ENCODE data around the gene ESYT2.

The ESYT2 gene

DNA sequence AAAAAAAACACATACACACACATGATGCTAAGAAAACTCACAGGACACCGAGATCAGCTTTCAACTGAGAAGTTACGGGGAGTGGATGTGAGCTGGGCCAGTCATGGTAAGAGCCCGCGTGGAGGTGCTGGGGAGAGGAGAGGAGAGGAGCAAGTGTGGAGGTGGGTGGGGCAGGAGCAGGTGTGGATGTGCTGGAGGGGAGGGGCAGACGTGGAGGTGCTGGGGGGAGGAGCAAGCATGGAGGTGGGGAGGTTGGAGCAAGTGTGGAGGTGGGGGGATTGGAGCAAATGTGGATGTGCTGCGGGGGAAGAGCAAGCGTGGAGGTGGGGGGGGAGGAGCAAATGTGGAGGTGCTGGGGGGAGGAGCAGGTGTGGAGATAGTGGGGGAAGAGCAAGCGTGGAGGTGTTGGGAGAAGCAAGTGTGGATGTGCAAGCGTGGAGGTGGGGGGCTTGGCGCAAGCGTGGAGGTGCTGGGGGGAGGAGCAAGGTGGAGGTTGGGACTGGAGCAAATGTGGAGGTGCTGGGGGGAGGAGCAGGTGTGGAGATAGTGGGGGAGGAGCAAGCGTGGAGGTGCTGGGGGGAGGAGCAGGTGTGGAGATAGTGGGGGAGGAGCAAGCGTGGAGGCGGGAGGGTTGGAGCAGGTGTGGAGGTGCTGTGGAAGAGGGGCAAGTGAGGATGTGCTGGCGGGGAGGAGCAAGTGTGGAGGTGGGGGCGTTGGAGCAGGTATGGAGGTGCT is 100.2 kb downstream of the ESYT2 start:
- Histone ChIP-seq H3K27ac (ENCODE audit: low read depth, low read length) (no peak overlapping the region), H3K4me1 (ENCODE audit: control insufficient read depth in 1 of 2, insufficient read depth in 2 of 2, low read length in 2 of 2) (no peaks in the 10 kb centered on the region), H3K27me3 (ENCODE audit: control insufficient read depth in 1 of 2, insufficient read depth in 2 of 2, low read length in 2 of 2) (no peaks in the 10 kb centered on the region), H3K9ac (ENCODE audit: low read depth in 1 of 2, low read length in 2 of 2) (no peak overlapping the region), H3K9me3 (ENCODE audit: control insufficient read depth in 1 of 2, low read length in 2 of 2) (no peaks in the 10 kb centered on the region), H3K4me3 (ENCODE audit: low read depth in 1 of 2, low read length in 2 of 2) (no peak overlapping the region), H3K36me3 (ENCODE audit: control insufficient read depth in 1 of 2, insufficient read depth in 2 of 2, low read length in 2 of 2) (peaks cover 0 to 17% of the 10 kb centered on the region in 2 donors)

- Histone ChIP-seq H3K4me3 (ENCODE audit: low read depth in 1 of 2, low read length in 2 of 2) (no peak overlapping the region), H3K36me3 (ENCODE audit: control insufficient read depth in 1 of 2, insufficient read depth in 2 of 2, low read length in 2 of 2) (peaks cover 0 to 10% of the 10 kb centered on the region in 2 donors), H3K27me3 (ENCODE audit: control insufficient read depth in 1 of 2, insufficient read depth in 2 of 2, low read length in 2 of 2) (no peaks in the 10 kb centered on the region), H3K9ac (ENCODE audit: low read depth in 1 of 2, low read length in 2 of 2) (no peak overlapping the region), H3K27ac (ENCODE audit: low read depth, low read length) (no peak overlapping the region), H3K4me1 (ENCODE audit: control insufficient read depth in 1 of 2, insufficient read depth in 2 of 2, low read length in 2 of 2) (no peaks in the 10 kb centered on the region), H3K9me3 (ENCODE audit: control insufficient read depth in 1 of 2, low read length in 2 of 2) (no peaks in the 10 kb centered on the region)
Measured at GRCh38 chr7:158727690-158728089, 101.6 kb downstream of the ESYT2 start.

DNA sequence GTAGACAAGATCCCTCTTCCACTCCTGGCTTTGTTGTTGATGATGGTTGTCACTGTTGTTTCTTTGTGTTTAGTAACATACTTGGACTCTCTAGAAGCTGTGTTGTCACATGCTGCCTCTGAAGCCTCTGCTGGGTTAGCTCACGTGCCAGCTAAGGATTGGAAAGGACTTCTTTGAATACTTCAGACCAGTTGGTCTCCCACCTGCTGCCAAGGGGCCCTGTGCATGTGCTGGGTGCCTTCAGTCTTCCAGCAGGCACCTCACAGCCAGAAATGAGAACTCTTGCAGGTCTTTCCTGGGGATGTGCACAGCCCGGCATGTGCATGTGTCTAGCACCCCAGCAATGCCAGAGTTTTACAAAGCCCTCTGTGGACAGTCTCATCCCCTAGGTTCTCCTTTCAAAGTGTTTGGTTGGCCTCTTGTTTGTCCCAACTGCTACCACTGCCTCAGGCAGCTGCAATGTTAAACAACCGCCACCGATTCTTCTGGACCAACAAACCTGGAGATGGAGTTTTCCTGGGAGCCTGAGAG is 103.0 kb downstream of the ESYT2 start:
- Histone ChIP-seq H3K9ac (ENCODE audit: low read depth in 1 of 2, low read length in 2 of 2) (no peak overlapping the region), H3K9me3 (ENCODE audit: control insufficient read depth in 1 of 2, low read length in 2 of 2) (no peaks in the 10 kb centered on the region), H3K4me3 (ENCODE audit: low read depth in 1 of 2, low read length in 2 of 2) (no peak overlapping the region), H3K27ac (ENCODE audit: low read depth, low read length) (no peak overlapping the region), H3K4me1 (ENCODE audit: control insufficient read depth in 1 of 2, insufficient read depth in 2 of 2, low read length in 2 of 2) (no peaks in the 10 kb centered on the region), H3K27me3 (ENCODE audit: control insufficient read depth in 1 of 2, insufficient read depth in 2 of 2, low read length in 2 of 2) (no peaks in the 10 kb centered on the region), H3K36me3 (ENCODE audit: control insufficient read depth in 1 of 2, insufficient read depth in 2 of 2, low read length in 2 of 2) (peaks cover 0 to 7% of the 10 kb centered on the region in 2 donors)

GRCh38 chr7:158725506-158725800 is 103.9 kb downstream of the ESYT2 start:
- Histone ChIP-seq H3K27me3 (ENCODE audit: control insufficient read depth in 1 of 2, insufficient read depth in 2 of 2, low read length in 2 of 2) (no peaks in the 10 kb centered on the region), H3K4me1 (ENCODE audit: control insufficient read depth in 1 of 2, insufficient read depth in 2 of 2, low read length in 2 of 2) (no peaks in the 10 kb centered on the region), H3K4me3 (ENCODE audit: low read depth in 1 of 2, low read length in 2 of 2) (no peak overlapping the region), H3K27ac (ENCODE audit: low read depth, low read length) (no peak overlapping the region), H3K9ac (ENCODE audit: low read depth in 1 of 2, low read length in 2 of 2) (no peak overlapping the region), H3K36me3 (ENCODE audit: control insufficient read depth in 1 of 2, insufficient read depth in 2 of 2, low read length in 2 of 2) (peaks cover 0 to 7% of the 10 kb centered on the region in 2 donors), H3K9me3 (ENCODE audit: control insufficient read depth in 1 of 2, low read length in 2 of 2) (no peaks in the 10 kb centered on the region)

DNA sequence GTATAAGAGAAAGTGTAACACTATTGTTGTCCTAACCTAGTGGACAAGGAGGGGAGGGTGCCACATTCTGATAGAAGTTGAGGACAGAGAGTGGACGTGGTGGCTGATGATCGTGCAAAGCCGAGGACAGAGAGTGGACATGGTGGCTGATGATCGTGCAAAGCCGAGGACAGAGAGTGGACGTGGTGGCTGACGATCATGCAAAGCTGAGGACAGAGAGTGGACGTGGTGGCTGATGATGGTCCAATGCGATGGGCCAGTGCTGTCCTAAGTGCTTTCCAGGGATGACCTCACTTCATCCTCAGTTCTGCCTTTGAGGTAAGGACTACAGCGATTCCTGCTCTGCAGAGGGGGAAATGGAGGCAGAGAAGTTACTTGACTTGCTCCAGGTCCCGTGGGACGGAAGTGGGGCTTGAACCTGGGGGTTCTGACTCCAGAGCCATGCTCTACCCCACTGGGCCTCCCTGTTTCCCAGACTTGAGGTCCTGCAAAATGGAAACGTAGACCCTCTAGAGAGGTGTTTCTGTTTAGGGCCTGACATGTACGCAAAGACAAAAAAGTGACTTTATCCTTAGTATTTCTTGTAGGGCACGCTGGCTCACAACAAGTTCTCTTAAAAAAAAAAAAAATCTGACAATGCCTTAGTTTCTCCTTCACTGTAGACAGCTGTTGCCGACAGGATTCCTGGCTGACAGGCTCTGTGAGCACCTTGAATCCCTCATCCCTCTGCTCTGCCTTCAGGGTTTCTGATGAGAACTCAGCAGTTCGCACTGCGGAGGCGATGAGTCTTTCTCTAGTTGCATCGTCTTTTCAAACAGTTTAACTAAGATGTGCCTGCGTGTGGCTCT is 104.4 kb downstream of the ESYT2 start:
- H3K9ac ChIP-seq (ENCODE audit: low read depth in 1 of 2, low read length in 2 of 2): no peak overlapping the region
- no peak overlapping the region for H3K27ac ChIP-seq (ENCODE audit: low read depth, low read length)
- H3K9me3 ChIP-seq (ENCODE audit: control insufficient read depth in 1 of 2, low read length in 2 of 2): no peaks in the 10 kb centered on the region
- no peaks in the 10 kb centered on the region for H3K27me3 ChIP-seq (ENCODE audit: control insufficient read depth in 1 of 2, insufficient read depth in 2 of 2, low read length in 2 of 2)
- no peaks in the 10 kb centered on the region for H3K4me1 ChIP-seq (ENCODE audit: control insufficient read depth in 1 of 2, insufficient read depth in 2 of 2, low read length in 2 of 2)
- peaks cover 0 to 3% of the 10 kb centered on the region in 2 donors for H3K36me3 ChIP-seq (ENCODE audit: control insufficient read depth in 1 of 2, insufficient read depth in 2 of 2, low read length in 2 of 2)
- no peak overlapping the region for H3K4me3 ChIP-seq (ENCODE audit: low read depth in 1 of 2, low read length in 2 of 2)

DNA sequence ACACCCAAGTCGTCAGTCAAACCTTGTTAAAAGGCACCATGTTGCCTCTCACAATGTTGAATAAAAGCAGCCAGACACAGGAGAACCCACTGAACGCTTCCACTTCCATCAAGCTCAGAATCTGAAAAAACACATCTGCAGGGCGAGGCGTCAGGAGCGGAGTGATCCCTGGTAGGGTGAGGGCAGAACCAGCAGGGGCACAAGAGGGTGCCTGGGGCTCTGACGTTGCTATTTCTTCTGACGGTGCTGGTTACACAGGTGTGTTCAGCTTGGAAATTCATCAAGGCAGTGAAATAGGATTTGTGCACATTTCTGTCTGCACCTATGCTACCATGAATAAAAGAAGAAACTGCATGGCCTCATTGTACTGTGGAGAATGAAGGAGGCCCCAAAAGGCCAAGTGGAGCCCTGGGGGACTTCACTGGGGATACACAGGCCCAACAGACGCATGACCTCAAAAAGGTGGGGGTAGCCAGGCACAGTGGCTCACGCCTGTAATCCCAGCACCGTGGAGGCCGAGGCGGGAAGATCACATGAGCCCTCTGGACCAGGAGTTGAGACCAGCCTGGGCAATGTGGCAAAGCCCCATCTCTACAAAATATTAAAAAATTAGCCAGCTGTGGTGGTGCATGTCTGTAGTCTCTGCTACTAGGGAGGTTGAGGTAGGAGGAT is 105.5 kb downstream of the ESYT2 start:
- Histone ChIP-seq H3K4me1 (ENCODE audit: control insufficient read depth in 1 of 2, insufficient read depth in 2 of 2, low read length in 2 of 2) (no peaks in the 10 kb centered on the region), H3K9me3 (ENCODE audit: control insufficient read depth in 1 of 2, low read length in 2 of 2) (no peaks in the 10 kb centered on the region)

DNA sequence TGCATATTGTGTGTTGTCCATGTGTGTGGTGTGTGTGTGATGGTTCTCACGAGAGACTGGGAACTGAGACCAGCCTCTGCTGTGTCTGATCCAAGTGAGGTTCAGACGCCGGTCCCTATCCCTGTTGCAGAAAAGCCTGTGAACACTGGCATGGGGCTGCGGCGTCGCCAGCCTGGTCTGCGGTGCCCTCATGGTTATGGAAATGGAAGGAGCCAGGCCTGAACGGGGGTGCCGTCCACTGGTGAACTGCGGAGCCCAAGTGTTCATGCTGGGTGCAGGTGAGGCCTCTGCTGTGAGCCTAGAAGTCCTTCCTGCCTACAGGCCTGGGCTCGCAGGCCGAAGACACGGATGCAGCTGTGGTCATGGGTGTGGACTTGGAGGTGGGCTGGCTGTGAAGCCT is 106.0 kb downstream of the ESYT2 start:
- Histone ChIP-seq H3K27me3 (ENCODE audit: control insufficient read depth in 1 of 2, insufficient read depth in 2 of 2, low read length in 2 of 2) (no peaks in the 10 kb centered on the region), H3K27ac (ENCODE audit: low read depth, low read length) (no peak overlapping the region), H3K9ac (ENCODE audit: low read depth in 1 of 2, low read length in 2 of 2) (no peak overlapping the region)

More for the DNA sequence above, 105.5 kb downstream of the ESYT2 start:
- no peak overlapping the region for H3K27ac ChIP-seq (ENCODE audit: low read depth, low read length)
- H3K36me3 ChIP-seq (ENCODE audit: control insufficient read depth in 1 of 2, insufficient read depth in 2 of 2, low read length in 2 of 2): no peaks in the 10 kb centered on the region
- H3K27me3 ChIP-seq (ENCODE audit: control insufficient read depth in 1 of 2, insufficient read depth in 2 of 2, low read length in 2 of 2): no peaks in the 10 kb centered on the region
- no peak overlapping the region for H3K4me3 ChIP-seq (ENCODE audit: low read depth in 1 of 2, low read length in 2 of 2)
- no peak overlapping the region for H3K9ac ChIP-seq (ENCODE audit: low read depth in 1 of 2, low read length in 2 of 2)

GRCh38 chr7:158722574-158723237 is 106.6 kb downstream of the ESYT2 start:
- no peak overlapping the region for H3K4me3 ChIP-seq (ENCODE audit: low read depth in 1 of 2, low read length in 2 of 2)

More for the DNA sequence above, 106.0 kb downstream of the ESYT2 start:
- Histone ChIP-seq H3K4me3 (ENCODE audit: low read depth in 1 of 2, low read length in 2 of 2) (no peak overlapping the region), H3K36me3 (ENCODE audit: control insufficient read depth in 1 of 2, insufficient read depth in 2 of 2, low read length in 2 of 2) (no peaks in the 10 kb centered on the region), H3K4me1 (ENCODE audit: control insufficient read depth in 1 of 2, insufficient read depth in 2 of 2, low read length in 2 of 2) (no peaks in the 10 kb centered on the region), H3K9me3 (ENCODE audit: control insufficient read depth in 1 of 2, low read length in 2 of 2) (no peaks in the 10 kb centered on the region)

DNA sequence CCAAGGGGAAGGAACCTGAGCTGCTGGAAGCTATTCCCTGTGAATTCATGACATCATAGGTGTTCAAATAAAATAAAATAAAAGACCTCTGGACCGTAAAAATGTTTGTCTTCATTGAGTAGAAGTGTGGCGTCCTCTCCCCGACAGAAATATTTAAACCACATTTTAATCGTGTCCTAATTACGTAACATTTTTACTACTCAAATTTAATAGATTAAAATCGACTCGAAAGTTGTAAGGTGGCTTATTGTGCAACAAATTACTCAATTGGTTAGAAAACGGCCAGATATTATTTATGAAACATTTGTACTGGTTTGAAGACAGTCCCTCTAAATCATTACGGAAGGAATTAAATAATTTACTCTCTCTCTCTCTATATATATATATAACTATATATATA is 109.2 kb downstream of the ESYT2 start:
- Histone ChIP-seq H3K27me3 (ENCODE audit: control insufficient read depth in 1 of 2, insufficient read depth in 2 of 2, low read length in 2 of 2) (no peaks in the 10 kb centered on the region), H3K4me1 (ENCODE audit: control insufficient read depth in 1 of 2, insufficient read depth in 2 of 2, low read length in 2 of 2) (no peaks in the 10 kb centered on the region), H3K9me3 (ENCODE audit: control insufficient read depth in 1 of 2, low read length in 2 of 2) (no peaks in the 10 kb centered on the region), H3K36me3 (ENCODE audit: control insufficient read depth in 1 of 2, insufficient read depth in 2 of 2, low read length in 2 of 2) (no peaks in the 10 kb centered on the region), H3K4me3 (ENCODE audit: low read depth in 1 of 2, low read length in 2 of 2) (no peak overlapping the region), H3K27ac (ENCODE audit: low read depth, low read length) (no peak overlapping the region), H3K9ac (ENCODE audit: low read depth in 1 of 2, low read length in 2 of 2) (no peak overlapping the region)

More at GRCh38 chr7:158722574-158723237, 106.6 kb downstream of the ESYT2 start:
- Histone ChIP-seq H3K27ac (ENCODE audit: low read depth, low read length) (no peak overlapping the region), H3K4me1 (ENCODE audit: control insufficient read depth in 1 of 2, insufficient read depth in 2 of 2, low read length in 2 of 2) (no peaks in the 10 kb centered on the region), H3K9me3 (ENCODE audit: control insufficient read depth in 1 of 2, low read length in 2 of 2) (no peaks in the 10 kb centered on the region), H3K9ac (ENCODE audit: low read depth in 1 of 2, low read length in 2 of 2) (no peak overlapping the region), H3K27me3 (ENCODE audit: control insufficient read depth in 1 of 2, insufficient read depth in 2 of 2, low read length in 2 of 2) (no peaks in the 10 kb centered on the region), H3K36me3 (ENCODE audit: control insufficient read depth in 1 of 2, insufficient read depth in 2 of 2, low read length in 2 of 2) (no peaks in the 10 kb centered on the region)
